ENCODE measurements around the gene PTPRG. TPM values are rescaled to one million over a fixed set of nuclear protein-coding genes. Genes with fewer than 3 reads are reported as not detected.
"Not testable (repeated sequence)": the region's sequence is repeated elsewhere in the genome, so short reads cannot be mapped to it uniquely, and the experiment has no call there.

PTPRG gene
- 34.1 TPM for total RNA-seq
- long read RNA-seq, partial matches to known transcripts = 7 of 8 reads
- long read RNA-seq, other reads (novel, unspliced or antisense) = 1 of 8 reads

GRCh38 chr3:61561374-61562041, at the start of gene PTPRG:
Gene PTPRG, plus strand, starts transcription at chr3:61561571. Its CDS starts 717 bp downstream, at chr3:61562288.
- intact Hi-C loops (cut with DNase I) = loop anchor here (2.0 to 5.0 kb wide), 5 partner anchors 161 to 596 kb away; no protein-coding TSS in a partner anchor
- DNase-seq (ENCODE audit: missing footprints) (peak; percentile 92), ATAC-seq (peak; percentile 83)

GRCh38 chr3:61518590-61518989, 42.8 kb upstream of the PTPRG start:
- no peak for ATAC-seq
- intact Hi-C loops (cut with DNase I) = no loop called here
- DNase-seq (ENCODE audit: missing footprints) = no peak

GRCh38 chr3:61520966-61521628, 40.3 kb upstream of the PTPRG start:
- intact Hi-C loops (cut with DNase I) = no loop called here
- DNase-seq (ENCODE audit: missing footprints) (no peak), ATAC-seq (no peak)

- intact Hi-C loops (cut with DNase I) = no loop called here
- DNase-seq (ENCODE audit: missing footprints) (no peak), ATAC-seq (no peak)
These were observed 39.3 kb upstream of the PTPRG start for GRCh38 chr3:61522060-61522459.

- DNase-seq (ENCODE audit: missing footprints) (no peak), ATAC-seq (no peak)
- intact Hi-C loops (cut with DNase I) = no loop called here
These were observed 38.7 kb upstream of the PTPRG start for GRCh38 chr3:61522626-61523025.

GRCh38 chr3:61524933-61525332, 36.4 kb upstream of the PTPRG start:
- no peak for ATAC-seq
- intact Hi-C loops (cut with DNase I) = no loop called here
- no peak for DNase-seq (ENCODE audit: missing footprints)

- DNase-seq (ENCODE audit: missing footprints) (no peak), ATAC-seq (no peak)
- intact Hi-C loops (cut with DNase I) = no loop called here
These were observed 35.1 kb upstream of the PTPRG start for GRCh38 chr3:61526308-61526707.

GRCh38 chr3:61527011-61527410, 34.4 kb upstream of the PTPRG start:
- ATAC-seq = no peak
- intact Hi-C loops (cut with DNase I) = no loop called here
- no peak for DNase-seq (ENCODE audit: missing footprints)

GRCh38 chr3:61530355-61530754, 31.0 kb upstream of the PTPRG start:
- intact Hi-C loops (cut with DNase I) = loop anchor here (5.0 kb wide), 1 partner anchor 83 kb away; no protein-coding TSS in a partner anchor
- DNase-seq (ENCODE audit: missing footprints) = no peak
- no peak for ATAC-seq

- no peak for ATAC-seq
- intact Hi-C loops (cut with DNase I) = loop anchor here (5.0 kb wide), 1 partner anchor 84 kb away; no protein-coding TSS in a partner anchor
These were observed 29.8 kb upstream of the PTPRG start for GRCh38 chr3:61531528-61531927.

GRCh38 chr3:61532739-61533500, 28.5 kb upstream of the PTPRG start:
- DNase-seq (ENCODE audit: missing footprints) (no peak), ATAC-seq (no peak)
- intact Hi-C loops (cut with DNase I) = loop anchor here (5.0 kb wide), 1 partner anchor 86 kb away; no protein-coding TSS in a partner anchor

More at GRCh38 chr3:61531528-61531927, 29.8 kb upstream of the PTPRG start:
- no peak for DNase-seq (ENCODE audit: missing footprints)

- no peak for ATAC-seq
- no peak for DNase-seq (ENCODE audit: missing footprints)
- intact Hi-C loops (cut with DNase I) = no loop called here
These were observed 25.5 kb upstream of the PTPRG start for GRCh38 chr3:61535826-61536225.

- intact Hi-C loops (cut with DNase I) = no loop called here
These were observed 24.0 kb upstream of the PTPRG start for GRCh38 chr3:61537366-61537765.

GRCh38 chr3:61538486-61538885, 22.9 kb upstream of the PTPRG start:
- intact Hi-C loops (cut with DNase I) = no loop called here
- DNase-seq (ENCODE audit: missing footprints) (no peak), ATAC-seq (no peak)

More at GRCh38 chr3:61537366-61537765, 24.0 kb upstream of the PTPRG start:
- no peak for DNase-seq (ENCODE audit: missing footprints)
- ATAC-seq = no peak

- intact Hi-C loops (cut with DNase I) = no loop called here
- ATAC-seq (no peak), DNase-seq (ENCODE audit: missing footprints) (no peak)
These were observed 19.7 kb upstream of the PTPRG start for GRCh38 chr3:61541694-61542093.

- intact Hi-C loops (cut with DNase I) = no loop called here
- DNase-seq (ENCODE audit: missing footprints) (no peak), ATAC-seq (no peak)
These were observed 15.7 kb upstream of the PTPRG start for GRCh38 chr3:61545716-61546115.

- intact Hi-C loops (cut with DNase I) = no loop called here
- no peak for ATAC-seq
- DNase-seq (ENCODE audit: missing footprints) = no peak
These were observed 13.7 kb upstream of the PTPRG start for GRCh38 chr3:61547625-61548024.

- DNase-seq (ENCODE audit: missing footprints); intact Hi-C loops (cut with DNase I); ATAC-seq: not testable (repeated sequence)
These were observed 8.7 kb upstream of the PTPRG start for GRCh38 chr3:61552704-61553103.

GRCh38 chr3:61559136-61559731, 2.1 kb upstream of the PTPRG start:
- no peak for ATAC-seq
- DNase-seq (ENCODE audit: missing footprints) = no peak
- intact Hi-C loops (cut with DNase I) = no loop called here

Data from Right ventricle myocardium inferior (tissue), 1 donor.